IPS-18a (cell line): ENCODE data around the gene KCNQ1.

ENCODE experiments used
- H3K27ac ChIP-seq: one replicate; pipeline ENCODE4 v1.5.1; 2013; ENCODE audit warnings: low read length
- H3K27me3 ChIP-seq: one replicate; pipeline ENCODE4 v1.6.1; 2013; ENCODE audit warnings: mild to moderate bottlenecking, low read length; ENCODE audit not compliant: control insufficient read depth, insufficient read depth
- H3K36me3 ChIP-seq: one replicate; pipeline ENCODE4 v1.6.1; 2013; ENCODE audit warnings: low read depth, low read length; ENCODE audit not compliant: control insufficient read depth
- H3K4me1 ChIP-seq: one replicate; pipeline ENCODE4 v1.6.1; 2013; ENCODE audit warnings: low read depth, low read length; ENCODE audit not compliant: control insufficient read depth
- H3K4me3 ChIP-seq: one replicate; pipeline ENCODE4 v1.5.1; 2013; ENCODE audit warnings: low read length
- H3K9ac ChIP-seq: one replicate; pipeline ENCODE4 v1.6.1; 2013; ENCODE audit warnings: mild to moderate bottlenecking, low read length, moderate library complexity
- H3K9me3 ChIP-seq: one replicate; pipeline ENCODE4 v1.6.1; 2013; ENCODE audit warnings: low read depth, low read length; ENCODE audit not compliant: control insufficient read depth

The KCNQ1 gene

DNA sequence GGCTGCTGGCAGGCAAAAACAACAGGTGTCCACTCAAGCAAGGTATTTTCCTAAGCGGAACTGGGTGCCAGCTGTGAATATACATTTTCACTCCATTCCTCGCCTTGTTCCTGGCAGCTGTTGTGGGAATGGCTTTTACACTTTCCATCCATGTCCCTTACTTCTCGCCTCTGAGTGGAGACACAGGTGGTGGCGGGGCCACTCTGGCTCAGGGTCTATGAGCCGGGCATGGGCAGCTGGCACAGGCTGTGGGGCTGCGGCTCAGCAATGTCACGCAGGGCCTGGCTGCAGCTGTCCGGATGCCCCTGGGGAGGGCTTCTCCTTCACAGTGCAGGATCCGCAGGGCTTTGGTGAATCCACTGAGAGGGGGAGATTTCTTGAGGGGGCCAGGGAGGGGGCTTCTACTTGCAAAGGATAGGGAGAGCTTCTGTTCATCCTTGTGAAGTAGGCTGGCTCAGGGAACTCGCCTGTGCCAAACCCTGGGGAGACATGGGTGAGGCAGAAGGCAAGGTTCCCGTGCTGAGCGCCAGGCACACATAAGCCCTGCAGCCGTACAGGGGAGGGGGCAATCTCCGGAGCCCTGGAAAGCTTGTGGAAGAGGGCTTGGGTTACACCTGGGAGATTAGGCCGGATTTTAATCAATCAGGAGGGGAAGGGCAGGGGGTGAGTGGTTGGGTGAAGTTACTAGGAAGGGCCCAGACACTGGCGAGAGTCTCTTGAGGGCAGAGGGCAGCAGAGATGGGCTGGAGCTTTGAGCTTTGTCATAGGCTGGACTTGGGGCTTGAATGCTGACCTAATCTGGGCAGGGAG, 209.3 kb downstream of the KCNQ1 start:
- Histone ChIP-seq H3K36me3 (no peaks in the 10 kb centered on the region), H3K9ac (no peak overlapping the region), H3K9me3 (peaks cover 59% of the 10 kb centered on the region), H3K27ac (no peak overlapping the region), H3K27me3 (peaks cover 49% of the 10 kb centered on the region), H3K4me1 (no peaks in the 10 kb centered on the region), H3K4me3 (no peak overlapping the region)

DNA sequence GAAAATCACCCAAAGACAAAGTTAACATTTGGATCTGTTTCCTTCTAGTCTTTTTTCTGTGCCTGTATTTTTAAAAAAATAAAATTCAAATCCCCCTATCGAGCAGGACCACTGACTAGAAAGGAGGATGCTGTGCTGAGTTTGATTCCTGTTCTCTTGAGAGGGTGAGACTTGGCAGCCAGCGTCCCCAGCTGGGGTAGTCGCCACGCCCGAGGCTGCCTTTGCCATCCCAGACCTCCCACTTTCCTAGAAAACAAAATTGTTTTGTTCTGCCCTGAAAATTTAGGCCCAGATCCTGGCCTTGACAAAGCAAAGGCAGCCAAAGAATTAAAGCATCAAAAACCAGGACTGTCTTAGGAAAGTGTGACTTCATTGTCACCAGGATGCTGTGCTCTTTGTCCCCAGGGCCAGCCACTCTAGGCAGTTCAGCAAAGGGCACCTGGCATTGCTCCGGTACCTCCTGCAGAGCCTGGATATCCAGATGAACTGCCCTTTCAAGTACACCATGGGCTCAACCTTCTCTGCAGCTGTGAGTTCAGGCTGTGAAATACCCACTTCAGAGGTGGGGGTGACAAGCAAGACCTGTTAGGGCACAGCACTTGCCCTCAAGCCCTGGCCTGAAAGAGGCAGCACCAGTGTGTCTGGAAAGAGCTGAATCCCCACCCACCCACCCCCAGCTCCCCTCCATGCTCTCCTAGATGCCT, 210.4 kb downstream of the KCNQ1 start:
- peaks cover 59% of the 10 kb centered on the region for H3K9me3 ChIP-seq
- no peak overlapping the region for H3K27ac ChIP-seq
- H3K4me3 ChIP-seq: no peak overlapping the region
- no peak overlapping the region for H3K9ac ChIP-seq
- H3K4me1 ChIP-seq: no peaks in the 10 kb centered on the region
- no peaks in the 10 kb centered on the region for H3K36me3 ChIP-seq
- H3K27me3 ChIP-seq: peaks cover 41% of the 10 kb centered on the region

DNA sequence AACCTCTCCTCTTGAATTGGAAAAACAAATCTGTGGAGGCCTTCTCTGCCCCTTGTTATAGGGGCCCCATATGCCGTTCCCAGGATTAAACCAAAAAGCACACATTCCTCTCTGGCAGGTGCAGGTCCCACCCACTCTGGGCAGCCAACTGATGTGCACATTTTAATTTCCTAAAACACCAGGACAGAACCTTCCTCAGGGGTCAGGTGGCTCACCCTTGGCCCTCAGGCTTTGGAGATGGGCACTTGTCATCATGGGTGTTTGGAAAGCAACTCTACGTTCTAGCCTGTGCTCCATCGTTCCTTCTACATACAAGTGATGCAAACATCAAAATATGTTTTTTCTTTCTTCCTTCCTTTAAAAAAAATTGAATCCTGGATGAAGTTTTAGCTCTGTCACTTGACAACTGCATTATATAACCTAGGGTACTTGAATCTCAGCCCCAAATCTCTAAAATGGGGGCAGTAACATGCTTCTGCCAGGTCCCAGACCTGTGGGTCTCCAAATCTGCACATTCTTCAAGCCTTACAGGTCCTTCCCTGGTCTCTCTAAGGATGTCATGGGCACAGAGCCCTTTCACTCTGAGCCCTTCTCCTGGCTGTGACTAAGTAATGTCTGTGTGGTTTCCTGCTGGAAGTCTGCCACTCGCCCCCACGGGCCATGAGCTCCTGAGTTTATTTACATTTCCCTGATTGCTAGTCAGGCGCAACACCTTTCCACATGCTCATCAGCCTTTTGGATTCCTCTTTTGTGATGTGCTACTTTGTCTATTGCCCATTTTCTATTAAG, 211.2 kb downstream of the KCNQ1 start:
- no peak overlapping the region for H3K4me3 ChIP-seq
- H3K4me1 ChIP-seq: no peaks in the 10 kb centered on the region
- no peaks in the 10 kb centered on the region for H3K36me3 ChIP-seq
- H3K27ac ChIP-seq: no peak overlapping the region
- H3K27me3 ChIP-seq: peaks cover 34% of the 10 kb centered on the region
- H3K9ac ChIP-seq: no peak overlapping the region
- peaks cover 59% of the 10 kb centered on the region for H3K9me3 ChIP-seq

DNA sequence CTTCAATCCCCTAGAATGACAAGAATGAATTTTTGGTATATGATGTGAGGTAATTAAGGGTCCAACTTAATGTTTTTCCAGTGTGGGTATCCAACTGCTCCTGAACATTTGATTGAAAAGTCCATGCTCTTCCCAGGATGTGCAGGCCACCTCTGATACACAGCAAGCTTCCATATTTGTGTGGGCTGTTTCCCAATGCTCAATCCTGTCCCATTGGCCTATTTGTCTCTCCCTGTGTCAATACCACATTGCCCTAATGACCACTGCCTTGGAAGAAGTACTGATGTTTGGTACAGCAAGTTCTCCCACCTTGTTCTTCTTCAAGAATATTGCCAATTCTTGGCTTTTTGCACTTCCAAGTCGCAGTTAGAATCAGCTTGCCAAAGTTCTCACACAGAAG, 212.1 kb downstream of the KCNQ1 start:
- no peaks in the 10 kb centered on the region for H3K4me1 ChIP-seq
- H3K27ac ChIP-seq: no peak overlapping the region
- no peak overlapping the region for H3K9ac ChIP-seq
- H3K27me3 ChIP-seq: peaks cover 34% of the 10 kb centered on the region
- H3K9me3 ChIP-seq: peaks cover 54% of the 10 kb centered on the region
- H3K36me3 ChIP-seq: no peaks in the 10 kb centered on the region
- H3K4me3 ChIP-seq: no peak overlapping the region

DNA sequence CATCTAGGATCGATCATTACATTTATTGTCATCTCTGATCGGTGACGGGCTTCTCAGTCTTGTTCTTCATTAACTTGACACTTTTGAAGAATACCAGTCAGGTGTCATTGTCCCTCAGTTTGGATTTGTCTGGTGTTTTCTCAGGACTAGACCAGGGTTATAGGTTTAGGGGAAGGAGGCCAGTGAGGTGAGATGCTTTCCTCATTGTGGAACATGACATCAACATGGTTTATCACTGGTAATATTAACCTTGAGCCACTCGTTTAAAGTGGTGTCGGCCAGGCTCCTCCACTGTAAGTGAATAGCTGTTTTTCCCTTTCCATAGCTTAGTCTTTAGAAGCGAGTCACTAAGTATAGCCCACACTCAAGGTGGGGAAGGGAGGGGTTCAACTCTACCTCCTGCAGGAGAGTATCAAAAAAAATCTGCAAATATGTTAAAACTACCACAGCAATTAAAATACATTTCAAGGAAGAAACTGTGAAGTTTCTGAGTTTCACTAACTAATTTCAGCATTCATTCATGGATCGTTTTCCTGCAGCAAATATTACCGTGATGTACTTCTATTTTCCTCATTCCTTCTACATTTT, 213.0 kb downstream of the KCNQ1 start:
- H3K27ac ChIP-seq: no peak overlapping the region
- H3K27me3 ChIP-seq: peaks cover 32% of the 10 kb centered on the region
- no peaks in the 10 kb centered on the region for H3K4me1 ChIP-seq
- H3K4me3 ChIP-seq: no peak overlapping the region
- H3K9me3 ChIP-seq: peaks cover 50% of the 10 kb centered on the region
- H3K9ac ChIP-seq: no peak overlapping the region
- H3K36me3 ChIP-seq: no peaks in the 10 kb centered on the region

DNA sequence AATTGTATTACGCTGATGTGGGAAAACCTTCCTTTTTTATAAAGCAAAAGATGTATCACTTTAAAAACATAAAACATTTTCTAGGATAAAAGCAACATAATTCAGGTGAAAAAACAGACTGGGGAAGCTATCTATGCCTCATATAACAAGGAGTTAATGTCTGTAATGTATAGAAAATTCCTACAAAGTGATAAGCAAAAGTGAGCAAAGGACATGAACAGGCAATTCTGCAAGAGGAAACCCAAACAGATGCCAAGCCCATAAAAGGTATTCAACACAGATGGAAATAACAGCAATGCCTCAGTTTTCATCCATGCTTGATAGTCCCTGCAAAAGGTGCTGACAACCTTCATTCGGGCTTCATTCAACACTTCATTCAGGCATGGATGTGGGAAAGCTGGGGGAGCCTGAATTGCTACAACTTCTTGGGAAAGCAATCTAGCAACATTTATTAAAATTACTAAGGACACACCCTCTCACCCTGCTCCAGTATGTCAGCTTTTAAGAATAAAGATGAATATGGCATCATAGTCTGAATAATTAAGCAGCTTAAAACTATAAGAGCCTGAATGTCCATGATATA, 215.6 kb downstream of the KCNQ1 start:
- H3K9me3 ChIP-seq: peaks cover 40% of the 10 kb centered on the region

DNA sequence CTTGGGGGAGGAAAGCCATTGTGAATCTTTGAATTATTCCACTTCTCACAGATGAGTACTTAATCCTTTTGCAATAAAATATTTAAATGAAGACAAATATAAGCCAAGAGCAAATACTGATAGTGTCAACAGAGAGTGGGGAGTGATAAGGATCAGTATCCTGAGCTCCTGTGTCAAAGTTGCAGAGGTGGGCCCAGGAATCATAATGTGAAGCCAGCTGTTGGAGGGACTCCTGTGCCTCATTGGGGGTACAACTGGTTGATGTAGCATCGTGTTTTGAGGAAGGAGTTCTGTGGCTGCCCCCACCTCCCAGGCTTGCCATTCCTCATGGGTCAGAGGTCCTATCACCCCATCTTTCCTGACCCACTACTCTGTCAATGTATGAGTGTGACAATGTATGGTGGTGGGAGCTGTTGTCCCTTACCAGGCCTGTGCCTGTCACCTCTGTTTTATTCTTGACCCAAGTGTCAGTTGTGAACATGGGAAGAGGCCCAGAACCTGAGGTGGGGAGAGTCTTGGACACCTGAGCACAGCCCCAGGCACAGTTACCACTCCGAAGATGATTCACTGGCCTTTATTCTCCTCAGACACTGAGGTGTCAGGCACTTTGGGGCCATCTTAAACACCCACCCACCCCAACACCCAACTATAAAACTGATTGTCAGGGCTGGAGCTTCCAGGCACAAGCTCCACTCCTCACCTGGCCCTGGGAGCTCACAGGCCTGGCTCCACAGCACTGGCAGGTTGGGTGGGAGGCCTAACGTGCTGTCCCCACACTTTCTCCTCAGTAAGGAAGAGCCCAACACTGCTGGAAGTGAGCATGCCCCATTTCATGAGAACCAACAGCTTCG, 216.6 kb downstream of the KCNQ1 start:
- H3K9me3 ChIP-seq: peaks cover 34% of the 10 kb centered on the region
- H3K27ac ChIP-seq: no peak overlapping the region
- peaks cover 6% of the 10 kb centered on the region for H3K27me3 ChIP-seq
- no peaks in the 10 kb centered on the region for H3K36me3 ChIP-seq
- no peak overlapping the region for H3K4me3 ChIP-seq
- no peak overlapping the region for H3K9ac ChIP-seq
- H3K4me1 ChIP-seq: no peaks in the 10 kb centered on the region

More for the DNA sequence above, 215.6 kb downstream of the KCNQ1 start:
- Histone ChIP-seq H3K36me3 (no peaks in the 10 kb centered on the region), H3K4me1 (no peaks in the 10 kb centered on the region), H3K27ac (no peak overlapping the region), H3K4me3 (no peak overlapping the region), H3K9ac (no peak overlapping the region), H3K27me3 (peaks cover 14% of the 10 kb centered on the region)

DNA sequence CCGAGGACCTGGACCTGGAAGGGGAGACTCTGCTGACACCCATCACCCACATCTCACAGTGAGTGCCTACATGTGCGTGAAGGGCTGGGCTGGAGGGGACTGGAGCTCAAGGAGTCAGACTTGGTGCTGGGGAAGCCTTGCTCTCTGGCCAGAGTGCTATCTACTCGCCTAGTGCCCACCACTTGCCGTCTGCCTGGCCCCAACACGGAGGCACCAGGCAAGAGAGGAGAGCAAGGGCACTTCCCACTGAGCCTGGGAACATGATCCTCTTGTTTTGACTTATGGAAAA, 217.2 kb downstream of the KCNQ1 start:
- Histone ChIP-seq H3K27me3 (peaks cover 6% of the 10 kb centered on the region), H3K9ac (no peak overlapping the region), H3K4me1 (no peaks in the 10 kb centered on the region), H3K9me3 (peaks cover 34% of the 10 kb centered on the region), H3K36me3 (no peaks in the 10 kb centered on the region), H3K27ac (no peak overlapping the region), H3K4me3 (no peak overlapping the region)

DNA sequence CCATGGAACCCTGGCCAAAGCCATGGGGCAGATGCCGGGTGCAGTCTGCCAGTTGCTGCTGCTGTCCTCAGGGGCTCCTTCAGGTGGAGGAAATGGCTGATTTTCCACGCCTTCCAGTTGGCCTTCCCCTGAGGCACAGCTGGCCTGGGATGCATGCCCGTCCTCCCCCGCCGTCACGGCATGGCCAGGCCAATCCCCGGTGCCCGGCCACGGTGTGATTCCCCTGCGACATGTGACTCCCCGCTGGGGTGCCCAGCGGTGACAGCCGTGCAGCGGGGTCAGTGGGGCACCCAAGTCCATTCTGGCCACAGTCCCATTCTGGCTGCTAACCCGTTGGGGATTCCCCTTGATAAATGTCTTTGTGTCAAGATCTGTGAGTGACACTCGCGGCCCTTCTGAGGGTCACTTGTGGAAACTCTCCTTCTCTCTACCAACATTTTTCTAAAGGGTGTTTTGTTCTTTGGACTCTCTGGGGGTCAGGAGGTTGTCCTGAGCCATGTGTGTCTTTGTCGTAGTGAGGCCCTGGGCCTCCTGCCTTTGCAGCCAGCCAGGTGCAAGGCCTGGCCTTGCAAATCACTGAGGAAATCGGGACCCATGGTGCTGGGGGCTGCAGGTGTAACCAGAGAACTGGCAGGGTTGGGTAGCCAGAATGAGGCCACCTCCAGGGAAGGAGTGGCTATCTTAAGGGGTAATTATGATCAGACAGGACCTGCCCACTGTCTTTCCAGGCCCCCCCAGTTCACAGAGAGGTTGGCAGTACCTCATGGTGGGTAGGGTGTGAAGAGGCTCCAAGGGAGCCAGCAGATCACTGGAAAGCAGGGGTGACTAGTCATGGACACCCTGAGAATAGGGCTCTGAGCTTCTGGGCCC, 217.9 kb downstream of the KCNQ1 start:
- H3K9ac ChIP-seq: no peak overlapping the region
- H3K4me3 ChIP-seq: no peak overlapping the region
- no peaks in the 10 kb centered on the region for H3K4me1 ChIP-seq

DNA sequence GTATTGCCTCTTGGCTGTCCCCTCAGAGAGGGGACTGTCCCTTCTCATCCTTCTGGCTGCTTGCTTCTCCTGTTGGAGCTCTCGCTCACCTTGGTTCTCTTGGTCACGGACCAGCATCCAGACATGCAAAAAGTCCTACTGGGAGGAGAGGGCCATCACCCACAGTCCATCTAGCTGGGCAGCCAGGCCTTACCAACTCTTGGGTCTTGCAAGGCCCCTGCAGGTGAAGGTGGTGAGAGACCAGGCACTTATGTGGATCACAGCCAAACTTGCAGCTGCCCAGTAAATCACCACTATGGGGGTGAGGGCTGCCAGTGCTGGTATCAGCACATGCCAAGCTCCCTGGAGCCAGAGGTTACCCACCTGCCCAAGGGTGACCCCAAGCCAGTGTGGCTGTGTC, 218.7 kb downstream of the KCNQ1 start:
- Histone ChIP-seq H3K4me3 (no peak overlapping the region), H3K27ac (no peak overlapping the region), H3K4me1 (no peaks in the 10 kb centered on the region), H3K36me3 (no peaks in the 10 kb centered on the region), H3K27me3 (no peaks in the 10 kb centered on the region), H3K9me3 (peaks cover 29% of the 10 kb centered on the region), H3K9ac (no peak overlapping the region)

More for the DNA sequence above, 217.9 kb downstream of the KCNQ1 start:
- Histone ChIP-seq H3K9me3 (peaks cover 30% of the 10 kb centered on the region), H3K27me3 (no peaks in the 10 kb centered on the region), H3K27ac (no peak overlapping the region), H3K36me3 (no peaks in the 10 kb centered on the region)
